DMS 273 (cell line): ENCODE data around the gene NUB1.

Source experiments
- DNase-seq: peaks from one replicate; lab custom pipeline; 2025; ENCODE audit not compliant: unreplicated experiment; lab: John Stamatoyannopoulos, UW

The NUB1 gene

DNA sequence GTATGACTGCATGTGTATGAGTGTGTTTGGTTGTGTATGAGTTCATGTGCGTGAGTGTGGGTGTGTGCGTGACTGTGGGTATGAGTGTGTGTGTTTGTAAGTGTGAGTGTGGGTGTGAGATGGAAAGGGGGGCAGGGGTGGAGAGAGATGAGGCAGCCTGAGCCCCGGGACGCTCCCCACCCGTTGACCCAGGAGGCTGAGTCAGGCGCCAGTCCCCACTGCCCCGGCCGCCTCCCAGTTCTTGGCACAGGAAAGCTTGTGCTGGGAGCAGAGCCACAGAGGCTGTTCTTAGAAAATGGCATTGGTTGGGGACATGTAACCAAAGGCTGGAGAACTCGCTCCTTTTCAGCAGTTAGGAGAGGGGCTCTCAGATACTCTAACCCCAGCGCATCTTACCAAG, 27.8 kb upstream of the NUB1 start:
- peak; percentile 32 for DNase-seq

DNA sequence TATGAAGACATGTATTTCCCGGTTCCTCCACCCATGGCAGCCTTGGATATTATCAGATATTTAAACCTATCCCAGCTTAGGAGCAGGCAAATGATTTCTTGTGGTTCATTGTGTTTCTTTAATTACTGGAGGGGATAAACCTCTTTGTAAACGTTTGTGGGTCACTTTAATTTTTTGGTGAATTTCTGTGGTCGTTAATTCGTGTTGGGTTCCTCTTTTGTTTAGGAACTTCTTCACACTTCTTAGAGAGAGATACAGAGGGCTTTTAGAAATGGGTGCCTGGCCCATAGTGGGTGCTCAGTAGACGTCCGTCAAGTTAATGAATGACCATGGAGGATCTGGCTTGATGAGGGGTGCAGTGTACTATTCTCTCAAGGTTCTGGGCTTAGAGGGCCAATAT, 27.2 kb upstream of the NUB1 start:
- DNase-seq, result no peak

DNA sequence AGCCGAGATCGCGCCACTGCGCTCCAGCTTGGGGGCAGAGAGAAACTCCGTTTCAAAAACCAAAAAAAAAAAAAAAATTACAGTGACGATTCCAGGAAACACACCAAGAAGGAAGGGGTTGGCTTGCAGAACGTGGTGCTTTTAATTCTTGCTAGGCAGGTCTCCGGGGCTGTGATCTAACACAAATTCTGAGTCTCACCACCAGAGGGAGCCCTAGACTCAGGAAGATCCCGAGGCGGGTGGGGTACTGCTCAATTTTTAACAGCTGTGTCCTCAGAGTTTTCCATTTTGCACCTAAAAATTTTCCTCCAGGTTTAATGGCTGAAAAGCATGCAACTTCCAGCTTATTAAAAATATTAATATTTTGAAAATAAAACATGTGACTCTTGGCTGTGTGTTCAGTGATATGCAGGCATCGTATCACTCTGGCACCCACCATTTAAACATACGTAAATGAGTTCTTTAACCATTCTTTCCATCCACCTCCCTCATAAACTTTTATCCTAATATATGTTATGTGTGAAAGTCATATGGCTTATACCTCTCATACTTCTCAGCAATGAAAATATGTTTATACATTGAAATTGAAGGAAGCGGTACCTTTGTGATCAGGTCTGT, 26.5 kb upstream of the NUB1 start:
- peak; percentile 92 for DNase-seq

DNA sequence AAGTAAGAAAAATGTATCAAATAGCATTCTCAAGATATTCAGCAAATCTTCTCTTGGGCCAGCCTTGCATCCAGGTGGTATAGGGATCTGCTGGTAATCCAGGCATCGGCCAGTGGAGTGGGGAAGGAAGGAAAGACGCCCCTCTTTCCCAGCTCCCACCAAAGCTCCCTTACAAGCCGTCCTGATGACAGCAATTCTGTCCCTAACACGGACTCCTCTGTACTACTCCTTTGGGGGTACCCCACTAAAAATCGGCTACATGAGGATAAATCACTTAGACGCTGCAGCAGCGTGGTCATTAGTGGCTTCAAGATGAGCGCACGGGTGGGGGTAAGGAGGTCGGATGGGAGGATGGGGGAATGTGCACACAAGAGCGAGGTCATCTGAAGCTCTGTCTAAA, 24.7 kb upstream of the NUB1 start:
- DNase-seq, result no peak

DNA sequence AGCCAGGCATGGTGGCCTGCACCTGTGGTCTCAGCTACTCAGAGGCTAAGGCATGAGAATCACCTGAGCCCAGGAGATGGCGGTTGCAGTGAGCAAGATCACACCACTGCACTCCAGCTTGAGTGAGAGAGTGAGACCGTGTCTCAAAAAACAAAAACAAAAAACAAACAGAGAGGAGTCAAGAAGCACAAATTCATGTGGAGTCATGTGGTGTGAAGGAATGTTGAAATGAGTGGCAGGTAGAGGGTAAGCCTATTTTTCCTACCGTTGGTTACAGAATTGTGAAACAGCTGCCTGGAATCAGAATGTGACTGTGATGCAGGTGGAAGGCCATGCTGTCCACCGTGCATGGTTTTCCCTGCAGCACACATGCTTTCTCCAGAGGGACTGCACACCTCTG, 23.7 kb upstream of the NUB1 start:
- no peak for DNase-seq

DNA sequence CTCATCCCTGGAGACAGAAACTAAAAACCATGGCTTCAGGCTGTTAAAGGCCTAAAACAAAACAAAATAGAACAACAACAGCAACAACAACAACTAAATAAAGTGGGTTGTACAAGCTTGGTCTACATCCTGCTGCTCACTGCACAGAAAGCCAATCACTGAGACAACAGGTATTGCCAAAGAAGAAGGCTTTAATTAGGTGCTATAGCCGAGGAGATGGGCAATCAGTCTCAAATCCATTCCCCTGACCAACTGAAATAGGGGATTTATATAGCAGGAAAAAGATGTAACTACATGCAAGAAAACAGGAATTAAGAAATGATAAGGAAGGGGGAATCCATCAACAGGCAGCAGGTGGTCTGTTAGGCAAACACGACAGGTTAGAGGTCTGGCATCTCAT, 22.4 kb upstream of the NUB1 start:
- DNase-seq, result no peak

DNA sequence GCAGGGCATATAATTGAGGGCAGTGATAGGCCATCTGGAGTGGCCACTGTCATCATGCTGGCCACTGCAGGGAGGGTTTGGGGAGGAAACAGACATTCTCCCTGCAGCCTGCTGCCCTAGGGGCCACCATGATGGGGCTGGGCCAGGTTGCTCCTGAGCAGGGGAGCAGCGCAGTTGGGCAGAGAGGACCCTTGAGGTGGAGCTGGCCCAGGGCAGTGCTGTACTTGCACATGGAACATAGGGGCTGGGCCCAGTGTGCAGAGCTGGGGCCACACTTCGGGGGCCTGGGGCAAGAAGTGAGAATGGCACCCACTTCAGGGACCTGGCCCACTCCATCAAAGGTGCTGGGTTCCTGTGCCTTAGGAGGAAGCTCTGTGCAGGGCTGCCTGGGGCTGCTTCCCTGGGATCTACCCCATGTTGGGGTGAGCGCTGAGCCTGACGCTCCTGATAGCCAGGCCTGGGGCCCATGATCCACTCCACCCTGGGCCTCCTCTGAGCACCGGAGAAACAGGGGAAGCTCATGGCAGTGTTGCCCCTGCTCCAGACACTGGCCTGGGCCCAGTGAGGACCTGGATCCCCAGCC, 21.3 kb upstream of the NUB1 start:
- no peak for DNase-seq

DNA sequence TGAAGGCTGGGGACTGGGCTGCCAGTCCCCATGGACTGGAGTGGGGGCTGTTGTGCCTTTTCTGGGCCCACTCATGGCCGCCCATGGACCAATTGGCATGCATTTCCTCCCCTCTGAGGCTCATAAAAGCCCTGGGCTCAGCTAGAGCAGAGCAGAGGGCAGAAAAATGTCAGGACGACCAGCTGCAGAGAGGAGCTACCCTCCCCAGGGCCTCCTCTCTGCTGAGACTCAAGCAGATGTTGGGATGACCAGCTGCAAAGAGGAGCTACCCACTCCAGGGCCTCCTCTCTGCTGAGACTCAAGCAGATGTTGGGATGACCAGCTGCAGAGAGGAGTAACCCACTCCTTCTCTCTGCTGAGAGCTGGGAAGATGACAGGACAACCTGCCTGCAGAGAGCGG, 20.3 kb upstream of the NUB1 start:
- no peak for DNase-seq

DNA sequence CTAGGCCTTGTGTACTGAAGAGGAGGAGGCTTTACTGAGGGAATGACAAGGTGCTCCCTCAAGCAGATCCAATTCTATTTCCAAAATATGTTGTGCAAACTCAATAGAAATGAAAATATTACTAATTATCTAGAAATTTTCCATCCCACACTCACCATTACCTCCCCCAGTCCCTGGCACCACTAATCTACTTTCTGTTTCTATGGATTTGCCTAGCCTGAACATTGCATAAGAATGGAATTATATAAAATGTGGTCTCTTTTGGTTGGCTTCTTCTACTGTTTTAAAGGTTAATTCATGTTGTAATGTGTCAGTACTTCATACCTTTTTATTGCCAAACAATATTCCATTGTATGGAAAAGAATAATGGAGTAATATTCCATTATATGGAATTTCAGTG, 18.7 kb upstream of the NUB1 start:
- no peak for DNase-seq

DNA sequence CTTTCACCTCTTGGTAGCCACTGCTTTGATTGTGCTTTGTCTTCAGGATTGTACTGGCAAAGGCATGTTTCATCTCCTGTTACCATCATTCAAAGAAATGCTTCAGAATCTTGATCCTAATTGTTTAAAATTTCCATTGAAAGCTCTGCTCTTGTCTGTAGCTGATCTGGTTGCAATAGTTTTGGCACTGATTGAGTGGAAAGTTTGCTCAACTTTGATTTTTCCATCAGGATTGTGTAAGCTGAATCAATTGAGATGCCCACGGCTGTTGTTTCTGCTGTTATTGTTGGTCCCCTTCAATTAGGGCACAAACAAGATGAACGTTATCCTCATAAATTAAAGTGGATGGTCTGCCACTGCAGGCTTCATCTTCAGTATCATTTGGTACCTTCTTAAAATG, 14.6 kb upstream of the NUB1 start:
- DNase-seq, result no peak

DNA sequence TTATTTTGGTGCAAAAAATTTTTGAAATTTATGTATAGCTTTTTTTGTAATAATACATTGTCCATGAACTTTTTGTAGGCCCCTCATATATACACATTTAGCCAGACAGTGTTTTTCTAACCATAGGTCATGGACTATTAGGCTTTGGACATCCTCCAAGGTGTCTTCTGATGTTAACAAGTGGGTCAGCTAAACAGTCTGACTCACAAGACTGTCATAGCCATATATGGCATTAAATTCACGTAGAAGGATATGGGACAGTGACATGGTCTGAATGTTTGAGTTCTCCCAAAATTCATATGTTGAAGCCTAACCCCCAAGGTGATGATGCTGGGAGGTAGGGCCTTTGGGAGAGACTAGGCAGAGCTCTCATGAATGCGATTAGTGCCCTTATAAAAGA, 14.0 kb upstream of the NUB1 start:
- DNase-seq, result no peak

DNA sequence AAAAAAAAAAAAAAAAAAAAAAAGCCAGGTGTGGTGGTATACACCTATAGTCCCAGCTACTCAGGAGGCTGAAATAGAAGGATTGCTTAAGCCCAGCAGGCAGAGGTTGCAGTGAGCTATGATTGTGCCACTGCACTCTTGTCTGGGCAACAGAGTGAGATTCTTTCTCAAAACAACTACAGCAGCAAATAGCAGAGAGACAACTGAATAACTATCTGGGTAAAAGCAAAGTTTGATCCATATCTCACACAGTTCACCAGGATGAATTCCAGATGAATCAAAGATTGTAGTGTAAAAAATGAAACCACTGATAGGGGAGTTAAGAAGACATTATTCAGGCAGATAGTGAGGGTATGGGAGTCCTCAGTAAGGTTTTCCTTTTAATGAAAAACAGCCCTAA, 11.4 kb upstream of the NUB1 start:
- no peak for DNase-seq

DNA sequence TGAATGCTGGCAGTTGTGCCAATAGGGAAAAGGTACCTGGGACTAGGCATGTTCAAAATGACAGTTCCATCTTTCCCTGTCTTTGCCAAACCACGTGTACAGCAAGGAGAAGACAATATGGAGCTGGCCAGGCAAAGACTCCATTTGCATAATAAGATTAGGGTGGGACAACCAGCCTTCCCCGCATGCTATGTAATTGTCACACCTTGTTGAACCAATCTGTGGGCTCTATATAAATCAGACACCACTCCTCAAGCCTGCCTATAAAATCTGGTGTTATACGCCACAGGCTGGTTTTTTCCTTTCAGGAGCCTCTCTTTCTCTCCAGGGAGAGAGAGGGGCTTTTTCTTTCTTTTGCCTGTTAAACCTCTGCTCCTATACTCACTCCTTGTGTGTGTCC, 11.0 kb upstream of the NUB1 start:
- no peak for DNase-seq

DNA sequence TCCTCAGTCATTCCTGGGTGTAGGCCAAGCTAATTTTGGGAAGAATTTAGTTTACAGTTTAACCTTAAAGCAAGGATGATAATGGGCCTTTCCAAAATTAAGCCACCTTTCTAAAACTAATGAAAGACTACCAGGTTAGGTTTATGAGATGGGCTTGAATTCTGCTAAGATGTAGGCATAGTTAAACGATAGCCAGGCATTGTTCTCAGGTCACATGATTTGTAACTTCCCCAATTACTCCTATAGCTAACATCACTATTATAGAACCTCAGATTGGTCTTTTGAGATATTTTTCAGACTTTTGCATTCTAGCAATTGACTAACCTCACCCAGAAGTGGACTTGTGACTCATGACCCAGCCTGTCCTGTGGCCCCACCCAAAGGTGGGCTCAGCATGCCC, 7.0 kb upstream of the NUB1 start:
- DNase-seq, result no peak

DNA sequence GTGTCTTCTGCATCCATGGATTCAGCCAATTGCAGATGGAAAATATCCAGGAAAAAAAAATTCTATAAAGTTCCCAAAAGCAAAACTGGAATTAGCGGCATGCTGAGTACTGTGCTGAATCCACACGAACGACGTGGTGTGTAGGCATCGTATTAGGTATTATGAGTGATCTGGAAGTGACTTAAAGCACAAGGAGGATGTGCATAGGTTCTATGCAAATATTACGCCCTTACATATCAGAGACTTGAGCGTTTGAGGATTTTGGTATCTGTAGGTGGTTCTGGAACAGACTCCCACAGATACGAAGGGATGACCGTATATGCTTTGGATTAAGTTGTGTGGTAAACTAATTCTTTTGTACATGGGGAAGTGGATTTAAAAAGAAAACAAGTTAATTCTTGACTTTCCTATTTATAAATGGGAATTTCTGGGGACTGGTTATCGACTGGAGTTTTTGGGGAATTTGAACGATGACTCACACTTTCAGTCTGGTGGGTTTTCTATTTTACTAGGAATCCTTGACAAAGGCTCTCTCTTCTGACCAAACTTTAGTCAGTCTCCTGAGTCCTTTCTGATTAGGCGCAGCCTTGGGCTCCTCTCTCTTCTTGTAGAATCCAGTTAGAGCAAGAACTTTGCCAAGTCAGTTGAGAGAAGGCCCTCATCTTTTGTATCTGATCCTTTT, 5.4 kb upstream of the NUB1 start:
- DNase-seq, result no peak

DNA sequence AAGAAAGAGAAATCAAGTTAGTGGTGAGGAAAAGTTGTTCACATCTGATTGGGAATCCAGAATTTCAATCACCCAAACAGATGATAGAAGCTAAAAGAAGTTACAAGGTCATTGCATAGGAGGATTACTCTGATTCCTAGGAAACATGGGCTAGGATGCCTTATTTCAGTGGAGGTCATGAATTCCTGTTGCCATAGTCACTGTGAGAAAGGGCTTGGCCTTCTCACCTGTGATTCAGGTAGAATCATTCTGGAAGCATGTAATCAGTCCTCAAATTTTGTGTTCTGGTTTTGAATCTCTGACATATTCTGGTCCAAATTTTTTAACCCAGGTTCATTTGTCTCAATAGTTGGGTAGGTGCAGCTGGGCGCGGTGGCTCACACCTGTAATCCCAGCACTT, 4.3 kb upstream of the NUB1 start:
- no peak for DNase-seq

DNA sequence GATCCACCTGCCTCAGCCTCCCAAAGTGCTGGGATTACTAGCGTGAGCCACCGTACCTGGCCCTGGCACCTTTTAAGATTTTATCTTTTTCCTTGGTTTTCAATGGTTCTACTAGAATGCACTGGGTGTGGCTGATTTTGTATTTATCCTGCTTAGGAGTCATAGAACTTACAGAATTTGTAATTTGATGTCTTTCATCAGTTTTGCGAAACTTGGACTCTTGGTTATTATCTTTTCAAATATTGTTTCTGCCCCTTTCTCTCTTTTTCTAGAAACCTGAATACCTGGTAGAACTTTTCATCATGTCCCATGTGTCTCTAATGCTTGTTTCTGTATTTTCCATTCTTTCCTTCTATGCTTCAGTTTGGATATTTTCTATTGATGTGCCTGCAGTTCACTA, 2.8 kb upstream of the NUB1 start:
- no peak for DNase-seq

DNA sequence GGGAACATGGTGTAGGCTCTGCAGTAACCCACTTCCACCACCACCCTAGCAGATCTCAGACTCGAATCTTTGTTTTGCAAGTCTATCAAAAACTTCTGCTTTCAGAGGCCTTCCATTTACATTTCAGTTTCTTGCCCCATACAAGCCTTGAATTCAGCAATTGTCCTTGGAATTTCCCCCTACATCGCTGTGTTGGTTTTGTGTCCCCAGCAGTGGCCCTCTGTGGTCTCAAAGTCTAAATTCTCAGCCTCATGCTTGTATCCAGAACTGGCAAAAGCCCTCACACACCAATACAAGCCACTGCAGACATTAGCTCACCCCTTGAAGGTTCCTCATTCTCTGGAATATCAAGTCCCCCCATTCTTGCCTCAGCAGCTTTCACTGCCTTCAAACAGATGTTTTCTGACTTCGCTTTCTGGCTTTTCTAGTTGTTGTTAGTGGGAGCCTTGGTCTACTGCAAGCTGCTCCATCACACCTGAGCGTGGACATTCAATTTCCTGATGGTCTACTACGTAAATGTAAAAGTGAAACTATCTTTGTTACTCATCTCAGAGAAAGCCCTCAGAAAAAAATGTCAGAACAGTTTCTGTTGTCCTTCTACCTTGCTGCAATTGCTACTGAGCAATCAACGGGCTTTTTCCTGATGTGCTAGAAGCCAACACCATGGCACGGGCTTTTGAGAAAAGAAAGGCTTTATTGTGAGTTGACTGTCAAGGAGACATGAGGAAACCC, 1.8 kb upstream of the NUB1 start:
- no peak for DNase-seq

DNA sequence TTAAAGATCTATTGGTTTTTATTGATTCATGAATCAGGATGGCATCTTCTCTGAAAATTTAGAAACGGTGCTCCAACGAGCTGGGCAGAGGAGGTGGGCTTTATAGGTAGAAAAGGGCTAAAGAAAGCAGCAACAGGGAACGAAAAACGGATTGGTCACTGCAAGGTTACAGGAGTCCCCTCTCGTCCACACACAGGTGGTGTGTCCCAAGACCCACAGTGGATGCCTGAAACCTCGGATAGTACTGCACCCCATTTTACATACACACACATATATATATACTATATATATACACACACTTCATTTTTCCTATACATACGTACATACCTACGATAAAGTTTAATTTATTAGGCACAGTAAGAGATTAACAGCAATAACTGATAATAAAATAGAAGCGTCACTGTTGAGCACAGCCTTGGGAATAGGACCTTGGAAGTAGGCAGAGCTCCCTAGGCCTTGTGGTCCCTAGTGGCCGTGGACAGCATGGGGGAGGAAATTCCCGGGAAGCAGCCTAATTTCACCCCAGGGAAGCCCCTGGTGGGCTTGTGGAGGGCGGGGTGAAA, 737 bp upstream of the NUB1 start:
- no peak for DNase-seq

DNA sequence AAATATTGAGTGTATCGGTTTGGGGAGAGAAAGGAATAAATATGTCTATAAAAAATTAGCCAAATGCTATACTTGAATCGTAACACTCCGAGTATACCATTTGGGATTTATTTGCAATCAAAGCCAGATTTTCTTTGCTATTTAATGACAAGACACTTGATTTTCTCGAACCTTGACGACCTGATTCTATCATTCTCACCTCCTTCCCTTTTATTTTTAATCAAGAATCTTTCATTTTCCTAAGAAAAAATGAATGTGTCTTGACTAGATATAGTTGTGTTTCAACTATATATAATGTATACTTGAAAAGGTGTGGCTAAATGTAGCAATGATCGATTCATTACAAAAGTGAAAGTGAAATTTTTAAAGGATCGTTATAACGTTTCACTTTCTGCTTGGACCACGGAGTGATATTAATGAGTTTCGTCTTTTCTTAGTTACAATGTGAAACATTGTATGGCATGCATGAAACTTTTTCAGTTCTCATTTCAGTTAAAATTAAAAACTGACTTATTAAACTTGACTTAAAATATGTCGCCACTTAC, 562 bp downstream of the NUB1 start:
- no peak for DNase-seq

DNA sequence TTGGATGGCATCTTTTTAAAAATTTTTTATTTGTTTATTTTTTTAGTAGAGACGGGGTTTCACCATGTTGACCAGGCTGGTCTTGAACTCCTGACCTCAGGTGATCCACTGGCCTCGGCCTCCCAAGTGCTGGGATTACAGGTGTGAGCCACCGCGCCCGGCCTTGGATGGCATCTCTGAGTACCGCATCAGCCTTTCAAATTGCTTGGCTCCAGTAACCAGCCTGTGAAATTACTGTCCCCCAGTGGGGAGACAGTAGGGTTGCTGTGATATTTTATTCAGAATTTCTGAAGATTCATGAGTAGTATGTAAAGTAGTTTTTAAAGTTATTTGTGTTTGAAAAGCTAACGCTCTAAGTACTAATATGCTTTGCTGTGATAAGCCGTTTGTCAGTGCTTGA, 1.2 kb downstream of the NUB1 start:
- DNase-seq, result no peak

DNA sequence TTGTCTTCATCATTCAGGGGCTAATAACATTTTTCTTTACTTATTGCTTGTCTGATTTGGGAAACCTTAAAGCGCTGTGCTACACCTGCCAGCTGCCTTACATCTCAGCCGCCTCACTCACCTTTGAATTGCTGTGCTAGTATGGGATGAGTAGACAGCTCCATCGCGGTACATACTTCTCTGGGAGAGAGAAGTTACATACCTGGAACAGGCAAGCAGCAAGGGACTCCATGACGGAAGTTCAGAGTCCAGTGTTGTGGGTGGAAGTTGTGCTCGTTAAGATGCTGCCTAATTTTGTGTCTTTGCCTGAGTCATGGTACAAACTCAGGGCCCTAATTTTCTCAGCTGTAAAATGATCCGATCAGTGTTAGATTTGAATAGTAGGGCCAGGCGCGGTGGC, 1.9 kb downstream of the NUB1 start:
- no peak for DNase-seq
